ENCODE data around the gene RAPGEFL1. TPM values are rescaled to one million over a fixed set of nuclear protein-coding genes. Genes with fewer than 3 reads are reported as not detected.
"Not testable (repeated sequence)": the region's sequence is repeated elsewhere in the genome, so short reads cannot be mapped to it uniquely, and the experiment has no call there.

The RAPGEFL1 gene, protein sequence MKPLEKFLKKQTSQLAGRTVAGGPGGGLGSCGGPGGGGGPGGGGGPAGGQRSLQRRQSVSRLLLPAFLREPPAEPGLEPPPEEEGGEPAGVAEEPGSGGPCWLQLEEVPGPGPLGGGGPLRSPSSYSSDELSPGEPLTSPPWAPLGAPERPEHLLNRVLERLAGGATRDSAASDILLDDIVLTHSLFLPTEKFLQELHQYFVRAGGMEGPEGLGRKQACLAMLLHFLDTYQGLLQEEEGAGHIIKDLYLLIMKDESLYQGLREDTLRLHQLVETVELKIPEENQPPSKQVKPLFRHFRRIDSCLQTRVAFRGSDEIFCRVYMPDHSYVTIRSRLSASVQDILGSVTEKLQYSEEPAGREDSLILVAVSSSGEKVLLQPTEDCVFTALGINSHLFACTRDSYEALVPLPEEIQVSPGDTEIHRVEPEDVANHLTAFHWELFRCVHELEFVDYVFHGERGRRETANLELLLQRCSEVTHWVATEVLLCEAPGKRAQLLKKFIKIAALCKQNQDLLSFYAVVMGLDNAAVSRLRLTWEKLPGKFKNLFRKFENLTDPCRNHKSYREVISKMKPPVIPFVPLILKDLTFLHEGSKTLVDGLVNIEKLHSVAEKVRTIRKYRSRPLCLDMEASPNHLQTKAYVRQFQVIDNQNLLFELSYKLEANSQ
- 1 to 10 TPM; 5.7 to 6.7 (median 6.1) TPM for total RNA-seq

- ATAC-seq (peak; percentile 97 to 98), DNase-seq (peak; percentile 85)
- Mint-ChIP-seq H3K36me3 (ENCODE audit: insufficient read depth) (peaks cover 12% of the 10 kb centered on the region), H3K4me3 (peak within 1 kb of the TSS; percentile 27), H3K9me3 (no peaks in the 10 kb centered on the region), H3K4me1 (ENCODE audit: low read depth) (peaks cover 10% of the 10 kb centered on the region), H3K27me3 (ENCODE audit: low read depth) (no peaks in the 10 kb centered on the region)
These were observed at the start of gene RAPGEFL1 for GRCh38 chr17:40177275-40177874. Gene RAPGEFL1 (plus strand): TSS chr17:40177470. CDS start chr17:40177862, 392 bp downstream.

DNA sequence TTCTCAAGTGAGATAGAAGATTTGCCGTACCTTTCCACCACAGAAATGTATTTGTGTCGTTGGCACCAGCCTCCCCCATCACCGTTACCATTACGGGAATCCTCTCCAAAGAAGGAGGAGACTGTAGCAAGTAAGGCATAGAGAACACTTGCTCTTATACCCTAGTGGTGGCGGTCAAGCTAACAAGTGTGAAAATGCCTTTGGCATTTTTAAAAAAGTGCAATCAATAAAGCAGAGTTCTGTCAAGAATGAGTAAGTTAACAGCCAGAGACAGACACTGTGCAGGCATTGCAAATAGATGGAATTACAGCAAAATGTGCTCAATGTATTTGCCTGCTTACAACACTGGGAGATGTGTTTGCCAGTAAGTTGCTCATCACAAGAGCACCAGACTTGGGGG is 47.8 kb upstream of the RAPGEFL1 start:
- H3K4me3 Mint-ChIP-seq = no peak overlapping the region
- H3K36me3 Mint-ChIP-seq (ENCODE audit: insufficient read depth) = peaks cover 53% of the 10 kb centered on the region
- no peak for ATAC-seq
- peaks cover 16% of the 10 kb centered on the region for H3K4me1 Mint-ChIP-seq (ENCODE audit: low read depth)
- H3K27me3 Mint-ChIP-seq (ENCODE audit: low read depth) = no peaks in the 10 kb centered on the region
- DNase-seq = no peak
- H3K9me3 Mint-ChIP-seq = no peaks in the 10 kb centered on the region

GRCh38 chr17:40130352-40131042 is 46.8 kb upstream of the RAPGEFL1 start:
- Mint-ChIP-seq H3K4me1 (ENCODE audit: low read depth) (peaks cover 10% of the 10 kb centered on the region), H3K9me3 (no peaks in the 10 kb centered on the region), H3K27me3 (ENCODE audit: low read depth) (no peaks in the 10 kb centered on the region), H3K36me3 (ENCODE audit: insufficient read depth) (peaks cover 54% of the 10 kb centered on the region), H3K4me3 (no peak overlapping the region)
- ATAC-seq (no peak), DNase-seq (no peak)

- no peaks in the 10 kb centered on the region for H3K9me3 Mint-ChIP-seq
- ATAC-seq (no peak), DNase-seq (no peak)
- no peak overlapping the region for H3K4me3 Mint-ChIP-seq
- peaks cover 51% of the 10 kb centered on the region for H3K36me3 Mint-ChIP-seq (ENCODE audit: insufficient read depth)
- H3K27me3 Mint-ChIP-seq (ENCODE audit: low read depth) = no peaks in the 10 kb centered on the region
- peaks cover 9% of the 10 kb centered on the region for H3K4me1 Mint-ChIP-seq (ENCODE audit: low read depth)
These were observed 43.1 kb upstream of the RAPGEFL1 start for GRCh38 chr17:40134184-40134583.

DNA sequence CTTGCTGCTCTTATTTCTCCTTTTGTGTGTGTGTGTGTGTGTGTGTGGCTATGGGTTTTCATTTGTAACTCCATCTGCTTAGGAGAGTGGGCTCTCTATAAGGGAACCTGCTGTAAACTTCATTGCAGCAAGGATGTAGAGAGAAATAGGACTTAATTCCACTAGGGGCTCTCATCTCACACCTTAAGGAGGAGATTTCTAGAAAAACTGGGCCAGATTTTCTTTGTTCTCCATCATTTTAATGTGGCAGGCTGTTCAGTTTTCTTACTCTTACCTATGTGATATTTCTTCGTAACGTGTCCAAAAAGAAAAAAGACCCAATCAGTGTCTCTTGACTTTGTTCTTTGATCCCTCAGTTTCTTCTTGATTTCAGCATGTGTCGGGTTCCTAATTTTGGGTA is 41.5 kb upstream of the RAPGEFL1 start:
- Mint-ChIP-seq H3K4me3 (no peak overlapping the region), H3K4me1 (ENCODE audit: low read depth) (peaks cover 15% of the 10 kb centered on the region), H3K27me3 (ENCODE audit: low read depth) (no peaks in the 10 kb centered on the region), H3K9me3 (no peaks in the 10 kb centered on the region), H3K36me3 (ENCODE audit: insufficient read depth) (peaks cover 36% of the 10 kb centered on the region)
- DNase-seq (no peak), ATAC-seq (no peak)

GRCh38 chr17:40139566-40140058 is 37.7 kb upstream of the RAPGEFL1 start:
- DNase-seq = no peak
- H3K9me3 Mint-ChIP-seq = no peaks in the 10 kb centered on the region

GRCh38 chr17:40143166-40143565 is 34.1 kb upstream of the RAPGEFL1 start:
- not testable (repeated sequence) for ATAC-seq; DNase-seq; H3K4me3 Mint-ChIP-seq; H3K27me3 Mint-ChIP-seq (ENCODE audit: low read depth); H3K9me3 Mint-ChIP-seq
- Mint-ChIP-seq H3K4me1 (ENCODE audit: low read depth) (peaks cover 45% of the 10 kb centered on the region), H3K36me3 (ENCODE audit: insufficient read depth) (peaks cover 25% of the 10 kb centered on the region)

More at GRCh38 chr17:40139566-40140058, 37.7 kb upstream of the RAPGEFL1 start:
- Mint-ChIP-seq H3K36me3 (ENCODE audit: insufficient read depth) (peaks cover 21% of the 10 kb centered on the region), H3K27me3 (ENCODE audit: low read depth) (no peaks in the 10 kb centered on the region), H3K4me3 (peak overlapping the region; percentile 86), H3K4me1 (ENCODE audit: low read depth) (peaks cover 31% of the 10 kb centered on the region)
- ATAC-seq = no peak

- Mint-ChIP-seq H3K4me1 (ENCODE audit: low read depth) (peaks cover 57% of the 10 kb centered on the region), H3K4me3 (no peak overlapping the region), H3K9me3 (no peaks in the 10 kb centered on the region), H3K36me3 (ENCODE audit: insufficient read depth) (peaks cover 39% of the 10 kb centered on the region), H3K27me3 (ENCODE audit: low read depth) (no peaks in the 10 kb centered on the region)
- no peak for DNase-seq
- ATAC-seq = no peak
These were observed 31.8 kb upstream of the RAPGEFL1 start for GRCh38 chr17:40145476-40145875.

GRCh38 chr17:40148527-40148926 is 28.7 kb upstream of the RAPGEFL1 start:
- ATAC-seq = no peak
- peaks cover 55% of the 10 kb centered on the region for H3K4me1 Mint-ChIP-seq (ENCODE audit: low read depth)

DNA sequence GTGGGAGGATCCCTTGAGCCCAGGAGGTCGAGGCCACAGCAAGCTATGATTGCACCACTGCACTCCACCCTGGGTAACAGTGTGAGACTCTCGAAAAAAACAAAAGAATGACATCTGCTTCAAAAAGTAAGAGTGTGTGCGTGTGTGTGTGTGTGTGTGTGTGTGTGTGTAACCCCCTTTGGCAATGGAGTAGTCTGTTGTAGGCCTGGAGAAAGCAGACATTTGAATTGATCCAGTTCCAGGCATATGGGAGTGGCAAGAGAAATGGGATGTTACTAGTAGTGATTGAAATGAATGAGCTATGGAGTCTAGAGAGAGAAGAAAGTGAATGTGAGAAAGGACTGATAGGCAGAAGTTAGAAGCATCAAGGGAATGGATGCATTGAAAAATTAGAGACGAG is 27.0 kb upstream of the RAPGEFL1 start:
- Mint-ChIP-seq H3K4me1 (ENCODE audit: low read depth) (peaks cover 65% of the 10 kb centered on the region), H3K9me3 (no peaks in the 10 kb centered on the region), H3K4me3 (no peak overlapping the region), H3K27me3 (ENCODE audit: low read depth) (no peaks in the 10 kb centered on the region), H3K36me3 (ENCODE audit: insufficient read depth) (peaks cover 46% of the 10 kb centered on the region)
- no peak for ATAC-seq
- no peak for DNase-seq

More at GRCh38 chr17:40148527-40148926, 28.7 kb upstream of the RAPGEFL1 start:
- no peak for DNase-seq
- no peaks in the 10 kb centered on the region for H3K27me3 Mint-ChIP-seq (ENCODE audit: low read depth)
- H3K36me3 Mint-ChIP-seq (ENCODE audit: insufficient read depth) = peaks cover 41% of the 10 kb centered on the region
- H3K4me3 Mint-ChIP-seq = no peak overlapping the region
- H3K9me3 Mint-ChIP-seq = no peaks in the 10 kb centered on the region

GRCh38 chr17:40151414-40151963 is 25.8 kb upstream of the RAPGEFL1 start:
- H3K27me3 Mint-ChIP-seq (ENCODE audit: low read depth) = no peaks in the 10 kb centered on the region
- no peak for DNase-seq
- no peak overlapping the region for H3K4me3 Mint-ChIP-seq
- H3K4me1 Mint-ChIP-seq (ENCODE audit: low read depth) = peaks cover 67% of the 10 kb centered on the region
- no peaks in the 10 kb centered on the region for H3K9me3 Mint-ChIP-seq
- no peak for ATAC-seq
- peaks cover 47% of the 10 kb centered on the region for H3K36me3 Mint-ChIP-seq (ENCODE audit: insufficient read depth)

GRCh38 chr17:40153603-40154236 is 23.6 kb upstream of the RAPGEFL1 start:
- Mint-ChIP-seq H3K27me3 (ENCODE audit: low read depth) (no peaks in the 10 kb centered on the region), H3K4me1 (ENCODE audit: low read depth) (peaks cover 60% of the 10 kb centered on the region), H3K36me3 (ENCODE audit: insufficient read depth) (peaks cover 42% of the 10 kb centered on the region), H3K9me3 (no peaks in the 10 kb centered on the region), H3K4me3 (no peak overlapping the region)
- DNase-seq (no peak), ATAC-seq (peak; percentile 15 to 45)

- Mint-ChIP-seq H3K4me3 (no peak overlapping the region), H3K9me3 (no peaks in the 10 kb centered on the region), H3K27me3 (ENCODE audit: low read depth) (no peaks in the 10 kb centered on the region), H3K36me3 (ENCODE audit: insufficient read depth) (peaks cover 27% of the 10 kb centered on the region), H3K4me1 (ENCODE audit: low read depth) (peaks cover 40% of the 10 kb centered on the region)
- ATAC-seq = no peak
- DNase-seq = no peak
These were observed 19.3 kb upstream of the RAPGEFL1 start for GRCh38 chr17:40157973-40158372.

All from activated T-cell treated with anti-CD3 and anti-CD28 coated beads, Interleukin-2, amount 50 U/mL, for 4 hours (primary cell).